NCI-H1694 treated with DMSO at 0.1 percent for 48 hours (cell line): ENCODE measurements around the gene ARID1A.
A peak's percentile ranks its signal among the peaks of the same experiment; 100 is the strongest.
"Not testable (repeated sequence)": the region's sequence is repeated elsewhere in the genome, so short reads cannot be mapped to it uniquely, and the experiment has no call there.

Experiments used
- DNase-seq: peaks from one replicate; lab custom pipeline; 2025; lab: John Stamatoyannopoulos, UW

ARID1A gene

DNA sequence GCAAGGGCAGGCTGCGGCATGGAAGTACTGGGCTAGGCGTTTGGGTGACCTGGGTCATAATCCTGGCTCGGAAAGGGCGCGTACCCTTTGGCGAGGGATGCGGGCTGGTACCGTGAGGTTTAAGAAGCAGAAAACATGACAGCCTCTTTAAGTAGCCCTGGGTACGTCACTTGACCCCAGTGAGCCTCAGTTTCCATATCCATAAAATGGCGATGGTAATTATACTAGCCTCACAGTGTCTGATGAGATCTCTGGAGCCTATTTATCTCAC, 92.6 kb downstream of the ARID1A start:
- no peak for DNase-seq

DNA sequence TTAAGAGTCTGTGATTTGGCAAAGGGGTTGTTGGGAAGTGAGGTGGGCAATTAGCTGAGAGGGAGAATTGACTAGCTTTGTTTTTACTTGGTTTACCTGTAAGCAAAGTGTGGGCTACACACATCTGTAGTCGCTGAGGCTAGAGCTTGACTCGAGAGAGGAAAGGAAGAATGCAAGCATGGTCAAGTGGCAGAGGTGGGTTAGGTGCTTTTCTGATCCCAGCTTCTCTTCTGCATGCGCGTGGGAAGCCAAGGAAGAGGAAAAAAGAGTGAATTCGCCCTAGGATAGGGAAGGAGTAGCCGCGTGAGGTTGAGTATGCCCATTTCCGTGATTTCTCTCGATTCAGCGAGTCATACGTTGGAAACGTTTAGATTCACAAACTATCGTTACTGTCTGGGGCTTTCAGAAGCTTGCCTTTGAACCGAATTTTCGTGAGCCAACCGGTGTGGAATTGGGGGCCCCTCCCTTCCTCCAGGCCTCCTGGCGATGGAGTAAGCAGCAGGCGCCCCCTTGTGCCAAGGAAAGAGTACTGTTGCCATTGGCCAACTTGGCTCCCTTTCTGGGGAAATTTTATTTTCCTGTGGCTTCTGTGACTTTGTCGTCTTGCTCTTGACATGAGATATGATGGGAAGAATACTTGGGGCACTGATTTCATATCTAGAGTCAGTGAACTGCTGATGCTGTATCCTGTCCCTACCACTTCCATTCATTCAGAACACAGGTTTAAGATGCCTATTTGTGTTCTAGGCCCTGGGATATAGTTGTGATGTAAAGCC, 93.2 kb downstream of the ARID1A start:
- peak; percentile 73 for DNase-seq

DNA sequence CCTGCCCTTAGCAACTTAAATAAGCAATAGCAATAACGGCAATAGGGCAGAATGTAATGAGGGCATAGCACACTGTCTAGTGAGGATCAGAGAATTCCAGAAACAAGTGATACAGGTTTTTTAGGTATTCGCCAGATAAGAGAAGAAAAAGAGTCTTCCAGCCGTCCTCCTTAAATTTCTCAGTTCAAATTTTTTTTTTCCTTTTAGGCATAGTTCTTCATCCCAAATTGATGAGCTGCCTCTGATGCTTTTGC, 93.7 kb downstream of the ARID1A start:
- DNase-seq = no peak

DNA sequence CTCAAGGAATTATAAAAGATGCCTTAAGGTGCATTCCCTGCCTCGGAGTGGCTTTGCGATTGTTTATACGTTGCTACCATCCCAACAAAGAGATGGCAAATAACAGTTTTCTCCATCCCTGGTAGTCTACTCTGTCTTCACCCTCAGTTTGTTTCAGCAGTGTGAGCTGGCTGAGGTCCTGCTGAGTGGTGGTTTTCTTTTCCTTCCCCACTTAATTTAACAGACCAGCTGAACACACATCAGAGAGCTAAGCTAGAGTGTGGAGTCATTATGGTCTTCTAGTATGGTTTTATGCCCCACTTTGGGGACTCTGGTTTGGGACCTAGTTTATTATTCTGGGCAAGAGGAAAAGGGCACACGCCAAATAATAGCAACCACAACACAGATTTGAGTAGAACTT, 94.1 kb downstream of the ARID1A start:
- DNase-seq = no peak

DNA sequence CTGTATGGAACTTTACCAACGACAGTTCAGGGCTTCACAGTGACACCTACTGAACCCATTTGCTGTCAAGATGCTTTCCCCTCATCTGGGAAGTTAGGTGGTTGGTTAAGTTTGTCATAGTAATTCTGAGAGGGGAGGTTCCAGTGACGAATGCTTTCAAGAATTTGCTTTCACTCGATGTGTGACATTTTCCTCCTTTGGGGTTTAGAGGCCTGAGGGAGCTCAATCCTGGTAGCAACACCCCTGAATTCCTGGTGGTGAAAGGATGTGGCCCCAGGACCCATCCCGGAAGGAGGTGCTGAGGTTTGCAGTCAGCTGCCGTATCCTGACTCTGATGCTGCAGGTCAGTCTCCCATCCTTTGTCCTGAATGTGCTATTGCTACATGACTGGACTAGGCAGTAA, 94.7 kb downstream of the ARID1A start:
- DNase-seq = no peak

DNA sequence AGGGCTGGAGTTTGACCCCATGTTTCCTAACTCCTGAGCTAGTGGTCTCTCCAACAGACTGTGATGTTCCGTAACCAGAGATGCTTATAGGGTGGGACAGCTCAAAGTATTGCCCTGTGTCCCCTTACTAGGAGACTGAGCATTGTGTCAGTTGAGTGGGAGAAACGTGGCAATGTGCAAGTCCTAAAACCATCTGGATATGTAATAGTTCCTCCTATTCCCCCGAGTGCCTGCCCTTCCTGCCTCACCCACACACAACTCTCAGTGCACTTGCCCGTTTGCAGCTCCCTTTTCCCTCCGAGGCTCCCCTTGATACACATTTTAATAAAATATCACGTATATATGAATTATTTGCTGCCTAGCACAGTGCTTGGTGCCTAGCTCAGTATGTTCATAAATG, 95.3 kb downstream of the ARID1A start:
- no peak for DNase-seq

DNA sequence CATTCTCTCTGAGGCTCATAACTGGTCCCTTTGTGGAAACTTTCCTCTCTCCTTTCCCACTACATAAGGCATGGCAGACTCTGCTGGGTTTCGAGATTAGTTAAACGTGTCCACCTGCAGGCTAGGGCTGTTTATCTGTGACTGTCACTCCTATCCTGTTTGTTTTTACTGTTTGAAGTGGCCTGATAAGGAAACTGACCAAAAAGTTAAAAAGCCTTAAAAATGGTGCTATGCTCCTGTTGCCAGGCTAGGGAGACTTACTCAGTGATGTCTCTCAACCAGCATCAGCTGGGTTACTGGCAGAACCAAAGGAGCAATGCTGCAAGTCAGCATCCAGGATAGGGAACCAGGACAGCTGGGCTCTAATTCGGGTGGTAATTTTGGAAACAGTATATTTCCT, 95.8 kb downstream of the ARID1A start:
- no peak for DNase-seq

DNA sequence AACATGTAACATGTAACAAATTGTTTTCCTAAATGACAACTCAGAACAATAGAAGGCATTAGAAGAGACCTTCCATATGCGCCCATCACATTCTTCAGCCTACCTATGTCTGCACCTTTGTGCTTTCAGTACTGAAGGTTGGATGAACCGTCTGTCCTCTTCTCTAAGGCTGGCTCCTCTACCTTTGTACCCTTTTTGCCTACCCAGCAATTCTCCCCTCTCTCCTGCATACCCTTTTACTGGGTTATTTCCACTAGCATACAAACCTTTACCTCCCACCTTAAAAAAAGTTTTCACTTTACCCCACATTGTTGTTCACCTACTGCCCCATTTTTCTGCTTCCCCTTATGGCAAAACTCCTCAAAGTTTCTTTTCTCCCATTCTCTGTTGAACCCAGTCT, 97.1 kb downstream of the ARID1A start:
- no peak for DNase-seq

DNA sequence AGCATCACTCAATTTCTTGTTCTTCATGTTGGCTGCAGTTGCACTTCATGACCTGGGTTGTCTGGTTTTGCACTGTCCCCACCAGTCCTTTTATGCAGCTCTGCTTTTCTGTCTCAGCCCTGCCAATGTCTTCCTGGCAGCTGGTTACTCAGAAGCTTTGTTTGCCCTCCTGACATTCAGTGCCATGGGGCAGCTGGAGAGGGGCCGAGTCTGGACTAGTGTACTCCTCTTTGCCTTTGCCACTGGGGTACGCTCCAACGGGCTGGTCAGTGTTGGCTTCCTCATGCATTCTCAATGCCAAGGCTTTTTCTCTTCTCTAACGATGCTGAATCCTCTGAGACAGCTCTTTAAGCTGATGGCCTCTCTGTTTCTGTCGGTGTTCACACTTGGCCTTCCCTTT, 98.6 kb downstream of the ARID1A start:
- no peak for DNase-seq

DNA sequence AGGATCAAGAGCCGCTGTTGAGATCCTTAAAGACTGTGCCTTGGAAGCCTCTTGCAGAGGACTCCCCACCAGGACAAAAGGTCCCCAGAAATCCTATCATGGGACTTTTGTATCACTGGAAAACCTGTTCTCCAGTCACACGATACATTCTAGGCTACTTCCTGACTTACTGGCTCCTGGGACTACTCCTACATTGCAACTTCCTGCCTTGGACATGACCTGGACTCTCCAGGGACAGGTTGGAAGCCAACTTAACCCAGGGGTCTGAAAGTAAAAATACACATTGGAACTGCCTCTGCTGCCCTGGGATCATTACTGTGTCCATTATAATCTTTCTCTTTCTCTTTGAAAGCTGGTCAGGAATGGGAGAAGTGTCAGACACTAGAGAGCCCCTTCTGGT, 101.8 kb downstream of the ARID1A start:
- DNase-seq = no peak

DNA sequence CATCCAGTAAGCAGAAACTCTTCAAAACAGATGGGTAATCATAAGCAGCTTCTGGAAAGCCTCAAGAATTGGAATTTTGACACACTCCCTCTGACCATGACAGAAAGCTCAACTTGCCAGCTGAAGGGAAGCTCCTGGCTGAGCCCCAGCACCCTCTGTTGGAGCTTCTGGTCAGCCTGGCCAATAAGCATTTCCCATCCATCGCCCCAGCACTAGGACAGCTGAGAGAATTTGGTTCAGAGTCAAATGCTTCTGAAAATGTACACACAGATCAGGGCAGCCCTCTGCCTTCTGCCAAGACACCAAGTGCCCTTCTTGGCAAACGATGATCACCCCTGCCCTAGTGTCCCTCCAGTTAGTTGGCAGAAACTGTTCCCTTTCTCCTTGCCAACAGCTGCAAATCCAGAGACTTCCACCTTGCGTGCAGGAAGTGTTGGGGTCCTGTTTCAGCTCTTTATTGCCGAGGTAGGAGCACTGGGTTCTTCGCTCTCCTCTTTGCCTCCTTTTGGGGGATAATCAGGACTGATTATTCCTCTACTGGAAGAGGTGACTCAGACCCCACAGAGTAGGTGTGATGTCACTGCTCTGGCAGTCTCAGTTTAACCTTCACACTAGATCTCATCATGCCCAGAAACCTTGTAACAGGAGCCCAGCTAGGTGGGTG, 103.8 kb downstream of the ARID1A start:
- no peak for DNase-seq

DNA sequence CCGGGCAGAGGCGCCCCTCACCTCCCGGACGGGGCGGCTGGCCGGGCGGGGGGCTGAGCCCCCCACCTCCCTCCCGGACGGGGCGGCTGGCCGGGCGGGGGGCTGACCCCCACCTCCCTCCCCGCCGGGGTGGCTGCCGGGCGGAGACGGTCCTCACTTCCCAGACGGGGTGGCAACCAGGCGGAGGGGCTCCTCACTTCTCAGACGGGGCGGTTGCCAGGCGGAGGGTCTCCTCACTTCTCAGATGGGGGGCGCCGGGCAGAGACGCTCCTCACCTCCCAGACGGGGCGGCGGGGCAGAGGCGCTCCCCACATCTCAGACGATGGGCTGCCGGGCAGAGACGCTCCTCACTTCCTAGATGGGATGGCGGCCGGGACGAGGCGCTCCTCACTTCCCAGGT, 108.1 kb downstream of the ARID1A start:
- DNase-seq = not testable (repeated sequence)

DNA sequence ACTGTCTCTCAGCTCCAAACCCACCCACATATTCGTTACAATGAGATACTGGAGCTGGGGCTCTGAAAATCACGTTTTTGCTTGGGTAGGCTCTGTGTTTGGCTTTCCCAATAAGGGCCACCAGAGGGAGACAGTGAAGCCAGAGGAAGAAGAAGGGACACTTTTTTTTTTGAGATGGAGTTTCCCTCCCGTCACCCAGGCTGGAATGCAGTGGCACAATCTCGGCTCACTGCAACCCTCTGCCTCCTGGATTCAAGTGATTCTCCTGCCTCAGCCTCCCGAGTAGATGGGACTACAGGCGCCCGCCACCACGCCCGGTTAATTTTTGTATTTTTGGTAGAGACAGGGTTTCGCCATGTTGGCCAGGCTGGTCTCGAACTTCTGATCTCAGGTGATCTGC, 114.3 kb downstream of the ARID1A start:
- peak; percentile 46 for DNase-seq

DNA sequence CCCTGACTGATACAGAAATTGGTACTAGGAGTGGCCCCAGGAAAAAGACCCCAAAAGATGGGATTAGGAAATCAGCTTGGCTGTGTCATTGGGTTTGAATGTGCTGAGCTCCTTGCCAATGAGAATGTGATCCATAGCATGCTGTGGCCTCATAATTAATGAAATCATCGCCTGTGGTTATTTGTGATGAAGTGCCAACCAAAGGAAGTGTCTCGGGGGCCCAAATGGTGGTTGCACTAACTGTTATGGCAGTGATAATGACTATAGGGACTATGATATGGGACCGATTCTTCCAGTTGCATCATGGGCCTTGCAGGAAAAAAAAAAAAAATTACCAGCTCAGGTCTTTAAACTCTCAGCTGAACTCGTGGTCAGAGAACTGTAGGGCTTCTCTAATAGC, 115.2 kb downstream of the ARID1A start:
- DNase-seq = no peak

DNA sequence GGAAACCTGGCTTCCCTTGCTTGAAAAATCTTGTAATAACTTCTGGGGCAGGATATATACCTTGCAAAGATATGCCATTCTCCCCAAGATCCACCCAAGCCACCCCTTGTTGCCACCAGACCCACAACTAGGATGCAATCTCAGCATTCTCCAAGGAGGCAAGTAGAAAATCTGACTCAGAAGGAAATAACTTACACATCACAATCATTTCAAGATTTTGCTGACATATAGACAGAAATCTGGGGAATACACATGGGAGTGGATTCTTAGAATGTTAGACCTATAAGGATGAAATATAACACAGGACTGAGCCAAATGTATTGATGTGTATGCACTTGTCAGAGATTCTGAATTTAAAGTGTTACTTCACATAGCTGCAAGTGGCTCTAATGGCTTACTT, 115.9 kb downstream of the ARID1A start:
- no peak for DNase-seq

DNA sequence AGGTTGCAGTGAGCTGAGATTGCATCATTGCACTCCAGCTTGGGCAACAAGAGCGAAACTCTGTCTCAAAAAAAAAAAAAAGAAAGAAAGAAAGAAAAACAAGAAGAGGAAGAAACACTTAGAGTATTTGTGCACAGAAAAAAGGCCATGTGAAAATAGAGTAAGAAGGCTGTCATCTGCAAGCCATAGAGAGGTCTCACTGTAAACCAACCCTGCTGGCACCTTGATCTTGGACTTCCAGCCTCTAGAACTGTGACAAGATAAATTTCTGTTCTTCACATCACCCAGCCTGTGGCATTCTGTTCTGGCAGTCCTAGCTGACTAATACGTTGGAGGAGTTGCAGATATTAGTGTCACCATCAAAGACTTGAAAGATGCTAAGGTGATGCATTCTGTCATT, 118.6 kb downstream of the ARID1A start:
- no peak for DNase-seq

DNA sequence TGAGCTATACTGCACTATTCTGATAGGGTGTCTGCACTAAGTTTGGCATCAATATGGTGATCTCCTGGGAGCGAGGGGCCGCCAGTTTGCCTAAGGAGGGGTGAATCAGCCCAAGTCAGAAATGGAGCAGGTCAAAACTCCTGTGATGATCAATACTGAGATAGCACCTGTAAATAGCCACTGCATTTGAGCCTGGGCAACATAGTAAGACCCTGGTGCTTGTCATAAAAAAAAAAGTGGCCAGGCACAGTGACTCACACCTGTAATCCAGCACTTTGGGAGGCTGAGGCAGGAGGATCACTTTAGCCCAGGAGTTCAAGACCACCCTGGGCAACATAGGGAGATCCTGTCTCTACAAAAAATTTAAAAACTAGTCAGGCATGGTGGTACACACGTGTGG, 119.1 kb downstream of the ARID1A start:
- no peak for DNase-seq

DNA sequence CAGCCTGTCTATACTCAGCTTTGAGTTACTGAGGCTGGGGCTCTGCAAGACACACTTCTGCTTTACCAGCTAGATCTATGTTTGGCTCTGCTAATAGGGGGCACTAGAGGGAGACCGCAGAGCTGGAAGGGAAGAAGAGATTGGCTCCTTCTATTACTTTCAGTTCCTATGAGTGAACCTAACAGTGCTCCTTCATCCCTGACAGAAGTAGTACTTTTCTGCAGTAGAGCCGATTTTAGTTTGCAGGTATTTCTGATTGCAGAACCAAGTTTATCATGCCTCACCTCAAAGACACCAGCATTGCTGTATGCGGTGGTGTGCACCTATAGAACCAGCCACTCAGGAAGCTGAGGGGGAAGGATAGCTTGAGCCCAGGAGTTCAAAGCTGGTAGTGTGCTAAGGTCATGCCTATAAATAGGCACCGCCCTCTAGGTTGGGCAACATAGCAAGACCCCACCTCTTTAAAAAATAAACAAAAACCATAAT, 125.0 kb downstream of the ARID1A start:
- DNase-seq = peak; percentile 3

DNA sequence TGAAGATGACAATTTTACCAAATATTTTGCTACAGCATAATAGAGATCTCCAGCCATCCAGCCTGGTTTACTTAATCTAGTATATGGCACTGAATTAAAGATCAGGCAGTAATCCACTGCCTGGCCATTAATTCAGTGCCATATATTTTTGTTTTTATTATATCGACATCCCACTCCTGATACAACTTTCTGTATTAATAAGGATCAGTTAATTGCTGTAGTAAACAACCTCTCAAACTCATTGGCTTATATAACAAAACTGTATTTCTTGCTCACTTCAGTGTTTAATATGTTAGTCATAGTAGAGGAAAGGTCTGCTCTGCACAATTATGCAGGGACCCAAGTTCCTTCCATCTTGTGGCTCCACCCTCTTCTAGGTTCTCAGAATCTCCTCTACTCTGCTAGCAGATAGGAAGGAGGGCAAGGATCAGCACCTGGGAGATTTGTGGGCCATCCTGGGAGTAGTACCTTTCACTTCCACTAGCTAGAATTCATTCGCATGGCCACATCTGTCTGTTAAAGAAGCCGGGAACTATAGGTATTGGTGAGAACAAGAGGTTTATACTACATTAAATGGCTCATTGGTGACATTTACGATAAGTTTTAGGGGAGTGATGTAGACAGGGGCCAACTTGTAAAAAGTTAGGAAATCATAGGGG, 127.1 kb downstream of the ARID1A start:
- no peak for DNase-seq

DNA sequence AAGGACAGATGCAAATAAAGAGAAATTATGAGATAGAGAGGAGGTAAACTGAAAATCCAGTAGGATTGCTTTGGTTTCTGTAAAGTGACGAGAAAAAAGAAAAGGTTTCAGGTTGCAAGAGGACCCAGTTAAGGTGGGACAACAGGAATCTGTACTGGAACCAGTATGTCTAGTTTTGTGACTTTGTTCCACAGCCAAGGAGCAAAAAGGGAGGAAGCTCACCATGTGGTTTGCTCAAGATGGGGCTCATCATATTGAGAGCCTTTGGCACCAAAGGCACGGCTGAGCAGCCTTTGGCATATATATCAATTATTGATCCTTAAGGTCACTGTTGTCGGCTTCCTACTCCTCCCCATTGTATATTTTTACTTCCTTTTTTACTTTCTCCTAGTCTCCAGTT, 128.9 kb downstream of the ARID1A start:
- no peak for DNase-seq

DNA sequence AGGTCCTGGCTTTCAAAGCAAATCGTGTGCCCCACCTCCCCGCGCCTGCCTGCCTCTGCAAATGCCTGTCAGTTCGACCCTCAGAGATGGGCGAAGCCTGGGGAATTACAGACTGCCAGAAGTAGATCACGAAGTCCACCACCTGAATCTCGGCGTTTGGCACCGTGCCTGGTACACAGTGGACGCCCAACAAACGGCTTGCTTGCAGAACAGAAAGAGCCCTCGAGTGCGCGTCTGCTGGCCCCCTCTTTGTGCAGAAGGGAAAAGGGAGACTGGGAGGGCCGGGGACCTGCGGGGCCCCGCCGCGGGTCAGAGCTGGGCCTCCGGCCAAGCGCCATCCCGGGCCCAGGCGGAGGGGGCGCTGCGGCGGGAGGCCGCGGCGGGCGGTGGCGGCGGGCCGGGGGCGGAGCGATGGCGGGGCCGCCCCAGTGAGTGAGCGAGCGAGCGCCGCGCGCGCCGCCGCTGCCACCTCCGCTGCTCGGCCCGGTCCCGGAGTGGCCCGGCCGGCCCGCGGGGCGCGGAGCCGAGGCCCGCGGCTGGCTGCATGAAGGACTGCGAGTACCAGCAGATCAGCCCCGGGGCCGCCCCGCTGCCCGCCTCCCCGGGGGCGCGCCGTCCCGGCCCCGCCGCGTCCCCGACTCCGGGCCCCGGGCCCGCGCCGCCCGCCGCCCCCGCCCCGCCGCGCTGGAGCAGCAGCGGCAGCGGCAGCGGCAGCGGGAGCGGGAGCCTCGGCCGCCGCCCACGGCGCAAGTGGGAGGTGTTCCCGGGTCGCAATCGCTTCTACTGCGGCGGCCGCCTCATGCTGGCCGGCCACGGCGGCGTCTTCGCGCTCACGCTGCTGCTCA, 130.7 kb downstream of the ARID1A start, which contains the start of gene ZDHHC18:
ZDHHC18 (plus strand) TSS at position 428 of the 845 bp plus-strand sequence; CDS start at position 545, 117 bp downstream.
- DNase-seq = peak; percentile 32

DNA sequence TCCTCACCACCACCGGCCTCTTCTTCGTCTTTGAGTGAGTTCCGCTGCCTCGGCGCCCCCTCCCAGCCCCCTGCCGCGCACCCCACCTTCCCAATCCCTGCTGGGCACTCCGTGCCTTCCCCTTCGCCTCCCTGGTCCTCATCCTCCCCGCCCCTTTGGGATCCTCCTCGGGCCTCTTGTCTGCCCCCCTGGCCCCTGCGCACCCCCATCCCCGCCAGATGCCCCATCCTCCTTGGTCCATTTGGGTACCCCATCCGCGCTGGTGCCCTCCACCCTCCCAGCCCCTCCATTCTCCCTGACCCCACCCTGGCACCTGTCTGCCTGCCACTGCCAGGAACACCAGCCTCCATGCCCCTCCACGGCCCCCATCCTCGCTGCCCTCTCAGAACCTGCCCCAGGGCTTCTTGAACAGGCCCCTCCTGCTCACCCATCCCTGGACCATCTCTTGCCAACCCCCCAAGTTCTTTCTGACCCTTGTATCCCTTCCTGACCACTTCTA, 131.3 kb downstream of the ARID1A start:
- no peak for DNase-seq
